HG02885 (cell line): ENCODE results near the gene LMBRD1.
A peak's percentile ranks its signal among the peaks of the same experiment; 100 is the strongest.
"Not testable (repeated sequence)": the region's sequence is repeated elsewhere in the genome, so short reads cannot be mapped to it uniquely, and the experiment has no call there.

Experiments used
- ATAC-seq: cut with Tn5 transposase; IDR thresholded peaks from one replicate; pipeline ENCODE4 v1.9.1; 2021; ENCODE audit warnings: mild to moderate bottlenecking; ENCODE audit not compliant: unreplicated experiment, poor library complexity

LMBRD1 gene

GRCh38 chr6:69796642-69797390 is at the start of gene LMBRD1:
TSS of gene LMBRD1 (minus strand) at chr6:69797010. CDS start at chr6:69796881, 129 bp downstream.
- ATAC-seq, result peak; percentile 94

DNA sequence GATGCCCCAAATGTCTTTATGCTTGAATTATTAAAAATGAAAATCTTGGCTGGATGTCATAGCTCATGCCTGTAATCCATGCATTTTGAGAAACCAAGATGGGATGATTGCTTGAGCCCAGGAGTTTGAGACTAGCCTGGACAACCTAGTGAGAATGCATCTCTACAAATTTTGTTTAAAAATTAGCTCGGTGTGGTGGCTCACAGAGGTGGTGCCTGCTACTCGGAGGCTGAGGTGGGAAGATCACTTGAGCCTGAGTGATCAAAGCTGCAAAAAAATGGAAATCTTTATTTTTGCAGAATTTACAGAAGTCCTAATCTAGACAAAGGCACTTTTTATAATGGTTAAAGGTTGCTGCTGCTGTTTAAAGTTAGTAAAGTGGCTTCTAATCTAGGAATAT is 49.5 kb upstream of the LMBRD1 start:
- no peak for ATAC-seq

- no peak for ATAC-seq
Observed at GRCh38 chr6:69843189-69843588, 46.4 kb upstream of the LMBRD1 start.

GRCh38 chr6:69841862-69842261 is 45.1 kb upstream of the LMBRD1 start:
- ATAC-seq, result no peak

- ATAC-seq, result peak; percentile 93
Observed at GRCh38 chr6:69835414-69836179, 38.8 kb upstream of the LMBRD1 start.

- no peak for ATAC-seq
Observed at GRCh38 chr6:69832558-69832957, 35.7 kb upstream of the LMBRD1 start.

GRCh38 chr6:69827276-69827893 is 30.6 kb upstream of the LMBRD1 start:
- no peak for ATAC-seq

GRCh38 chr6:69825904-69826303 is 29.1 kb upstream of the LMBRD1 start:
- ATAC-seq, result no peak

GRCh38 chr6:69824355-69824754 is 27.5 kb upstream of the LMBRD1 start:
- ATAC-seq, result not testable (repeated sequence)

DNA sequence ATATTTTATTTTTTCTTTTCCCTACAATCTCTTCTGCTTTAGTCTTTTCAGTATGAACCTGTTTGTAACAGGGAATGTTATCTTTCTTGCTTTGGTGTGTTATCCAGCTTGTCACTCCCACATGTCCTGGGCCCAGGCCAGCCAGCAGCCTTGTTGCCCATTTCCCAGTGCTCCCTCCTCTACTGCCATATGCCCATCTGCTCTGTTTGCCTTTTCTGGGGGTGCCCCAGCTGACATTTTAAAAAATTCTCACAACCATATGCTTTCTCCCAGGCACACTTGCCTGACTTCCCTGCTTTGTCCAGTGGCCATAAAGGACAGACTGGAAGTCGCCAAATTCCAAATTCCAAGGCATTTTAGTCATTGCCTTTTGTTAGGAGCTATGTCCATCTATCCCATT is 23.6 kb upstream of the LMBRD1 start:
- no peak for ATAC-seq

GRCh38 chr6:69820018-69820417 is 23.2 kb upstream of the LMBRD1 start:
- ATAC-seq, result no peak

GRCh38 chr6:69819138-69819537 is 22.3 kb upstream of the LMBRD1 start:
- no peak for ATAC-seq

DNA sequence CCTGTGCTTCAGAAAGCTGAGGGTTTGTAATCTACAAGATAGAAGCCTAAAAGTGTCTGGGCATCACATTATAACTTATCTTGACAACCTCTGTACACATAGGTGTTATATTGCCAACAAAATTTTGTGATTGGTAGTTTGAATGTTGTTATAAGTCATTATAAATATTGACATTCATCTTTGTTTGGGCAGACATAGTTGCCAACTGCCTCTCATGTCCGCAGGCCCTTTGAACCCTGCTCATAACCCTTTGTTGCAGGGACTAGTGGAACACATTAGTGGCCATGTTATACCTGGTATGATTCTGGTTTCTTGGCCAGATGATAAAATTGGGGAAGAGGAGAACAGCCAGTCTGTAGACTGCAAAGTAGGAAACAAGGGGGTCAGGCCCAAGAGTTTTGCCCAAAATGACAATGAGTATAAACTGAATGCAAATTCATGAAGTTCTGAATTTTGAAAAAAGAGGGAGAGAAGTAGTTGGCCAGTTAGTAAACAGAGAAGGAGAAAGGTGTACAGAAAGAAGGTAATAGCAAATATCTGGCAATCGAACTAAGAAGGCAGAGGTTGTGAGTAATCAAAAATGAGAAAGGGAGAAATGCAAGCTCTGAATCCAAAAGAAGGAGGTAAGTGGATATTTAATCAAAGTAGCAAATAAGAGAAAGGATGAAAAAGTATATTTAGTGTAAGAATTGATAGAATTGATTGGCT is 21.6 kb upstream of the LMBRD1 start:
- no peak for ATAC-seq

- ATAC-seq, result no peak
Observed at GRCh38 chr6:69817358-69817757, 20.5 kb upstream of the LMBRD1 start.

GRCh38 chr6:69816569-69816968 is 19.8 kb upstream of the LMBRD1 start:
- ATAC-seq, result peak; percentile 41

DNA sequence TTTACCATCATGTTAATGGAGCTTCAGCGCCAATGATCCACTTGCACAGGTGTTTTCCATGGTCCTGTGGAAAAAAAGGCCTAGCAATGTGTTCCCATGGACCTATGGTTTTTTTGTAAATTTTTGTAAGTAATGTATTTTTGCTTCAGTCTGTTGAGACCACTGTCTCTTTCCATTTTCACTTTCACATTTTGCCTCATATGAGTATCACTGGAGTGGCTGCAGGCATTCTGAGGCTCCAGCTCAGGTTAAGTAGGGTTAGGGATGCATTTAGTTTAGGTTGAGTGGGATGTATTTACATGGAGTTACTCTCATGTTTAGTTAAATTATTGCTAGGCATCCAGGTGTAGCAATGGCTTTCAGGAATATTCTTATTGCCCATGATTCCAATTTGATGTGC is 19.2 kb upstream of the LMBRD1 start:
- peak; percentile 78 for ATAC-seq

GRCh38 chr6:69813508-69813907 is 16.7 kb upstream of the LMBRD1 start:
- ATAC-seq, result peak; percentile 55

GRCh38 chr6:69812746-69813427 is 16.1 kb upstream of the LMBRD1 start:
- no peak for ATAC-seq

- no peak for ATAC-seq
Observed at GRCh38 chr6:69802995-69803394, 6.2 kb upstream of the LMBRD1 start.

- no peak for ATAC-seq
Observed at GRCh38 chr6:69801711-69802110, 4.9 kb upstream of the LMBRD1 start.
